CD4-positive, alpha-beta T cell treated with Interleukin-6 at 100 ng/mL for 8 hours (primary cell): ENCODE data around the gene CPSF4L.

Experiments
- DNase-seq: peaks from one replicate; pipeline ENCODE4 v3.0.0-alpha.2; 2020; ENCODE audit warnings: mixed read lengths, low spot score

The CPSF4L gene

GRCh38 chr17:73289549-73290254 lies 28.0 kb upstream of the CPSF4L start:
- DNase-seq: no peak

DNA sequence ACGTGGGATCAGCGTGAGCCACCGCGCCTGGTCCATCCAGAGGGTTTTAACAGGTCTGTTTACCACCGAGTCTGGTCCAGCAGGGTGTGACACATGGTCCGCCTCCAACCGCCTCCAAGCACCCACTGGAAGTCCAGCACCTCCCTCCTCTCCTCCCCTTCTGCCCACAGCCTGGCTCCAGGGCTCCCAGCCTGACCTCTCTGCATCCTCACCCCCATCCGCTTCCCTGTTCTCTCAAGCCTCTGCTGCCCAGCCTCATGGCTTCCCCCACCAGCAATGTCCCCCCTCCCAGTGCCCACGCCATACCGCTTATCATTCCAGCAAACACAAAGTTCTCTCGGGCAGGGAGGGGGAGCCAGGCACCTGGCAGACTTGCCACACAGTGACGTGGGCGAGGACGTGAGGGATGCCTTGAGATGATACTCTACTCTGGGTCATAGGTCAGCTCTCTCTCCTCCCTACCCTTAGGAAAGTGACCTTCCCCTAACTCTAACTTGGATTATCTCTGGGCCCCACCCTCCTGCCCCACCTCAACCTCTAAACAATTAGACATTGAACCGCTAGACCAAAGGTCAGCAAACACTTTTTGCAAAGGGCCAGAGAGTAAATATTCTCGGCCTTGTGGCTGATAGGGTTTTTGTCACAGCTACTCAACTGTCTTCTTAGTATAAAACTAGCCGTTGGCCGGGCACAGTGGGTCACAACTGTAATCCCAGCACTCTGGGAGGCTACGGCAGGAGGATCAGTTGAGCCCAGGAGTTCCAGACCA lies 27.0 kb upstream of the CPSF4L start:
- no peak for DNase-seq

DNA sequence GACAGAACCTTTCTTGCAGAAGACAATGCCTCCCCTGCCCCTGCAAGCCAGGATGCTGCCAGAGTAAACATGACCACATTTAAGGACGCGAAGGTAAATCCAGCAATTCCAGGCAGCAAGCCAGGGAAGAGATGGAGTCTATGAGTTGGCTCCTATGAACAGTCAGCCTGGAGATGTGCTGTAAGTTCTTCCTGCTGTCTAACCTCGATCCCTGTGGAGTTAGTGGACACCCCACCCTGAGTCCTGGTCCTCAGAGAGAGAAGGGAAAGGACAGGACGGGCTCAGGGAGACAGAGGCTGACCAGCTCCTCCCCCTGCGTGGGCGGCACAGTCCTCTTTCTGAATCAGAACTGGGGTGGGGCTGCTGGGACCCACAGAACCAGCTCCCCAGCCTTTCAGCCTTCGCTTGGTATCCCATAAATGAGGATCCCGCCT lies 25.2 kb upstream of the CPSF4L start:
- no peak for DNase-seq

DNA sequence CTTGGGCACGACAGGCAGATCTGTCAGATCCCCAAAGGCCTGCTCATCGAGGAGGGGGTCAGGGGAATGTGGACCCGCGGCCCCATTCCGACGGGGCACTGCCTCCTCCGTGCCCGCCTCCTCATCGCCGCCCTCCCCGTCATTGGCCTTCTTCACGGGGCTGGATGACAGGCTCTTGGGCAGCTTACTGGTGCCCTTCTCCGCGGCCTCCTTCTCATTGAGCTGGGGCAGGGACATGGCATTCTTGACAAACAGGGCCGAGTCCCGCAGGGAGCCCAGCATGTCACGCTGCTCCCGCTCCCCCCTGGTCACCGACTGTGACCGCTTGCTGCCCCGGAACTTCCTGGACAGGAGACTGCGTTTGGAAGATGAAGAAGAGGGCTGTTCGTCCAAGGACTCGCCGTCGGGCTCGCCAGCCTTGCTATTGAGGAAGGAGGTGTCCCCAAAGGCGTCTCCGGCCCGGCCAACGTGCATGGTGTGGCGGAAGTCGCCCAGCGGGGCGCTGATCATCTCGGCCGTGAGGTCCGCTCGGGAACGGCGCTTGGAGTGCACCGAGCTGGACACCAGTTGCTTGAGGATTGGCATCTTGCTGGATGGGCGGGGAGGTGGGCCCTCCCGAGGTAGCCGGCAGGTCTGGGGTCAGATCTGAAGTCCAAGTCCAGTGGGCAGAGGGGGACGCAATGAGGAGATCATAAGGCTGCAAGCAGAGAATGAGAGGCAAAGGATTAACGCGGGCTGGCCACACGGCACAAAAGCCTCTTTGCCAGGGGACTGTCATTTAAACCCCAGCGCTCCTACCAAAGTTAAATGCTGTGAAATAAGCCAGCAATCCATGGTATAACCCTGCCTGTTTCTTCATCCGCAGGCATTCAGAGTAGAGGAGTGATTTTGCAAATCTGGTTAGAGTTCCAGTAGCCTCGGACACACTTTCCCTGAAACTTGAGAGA lies 24.5 kb upstream of the CPSF4L start:
- no peak for DNase-seq

- DNase-seq: no peak
Measured at GRCh38 chr17:73285603-73285908, 23.9 kb upstream of the CPSF4L start.

DNA sequence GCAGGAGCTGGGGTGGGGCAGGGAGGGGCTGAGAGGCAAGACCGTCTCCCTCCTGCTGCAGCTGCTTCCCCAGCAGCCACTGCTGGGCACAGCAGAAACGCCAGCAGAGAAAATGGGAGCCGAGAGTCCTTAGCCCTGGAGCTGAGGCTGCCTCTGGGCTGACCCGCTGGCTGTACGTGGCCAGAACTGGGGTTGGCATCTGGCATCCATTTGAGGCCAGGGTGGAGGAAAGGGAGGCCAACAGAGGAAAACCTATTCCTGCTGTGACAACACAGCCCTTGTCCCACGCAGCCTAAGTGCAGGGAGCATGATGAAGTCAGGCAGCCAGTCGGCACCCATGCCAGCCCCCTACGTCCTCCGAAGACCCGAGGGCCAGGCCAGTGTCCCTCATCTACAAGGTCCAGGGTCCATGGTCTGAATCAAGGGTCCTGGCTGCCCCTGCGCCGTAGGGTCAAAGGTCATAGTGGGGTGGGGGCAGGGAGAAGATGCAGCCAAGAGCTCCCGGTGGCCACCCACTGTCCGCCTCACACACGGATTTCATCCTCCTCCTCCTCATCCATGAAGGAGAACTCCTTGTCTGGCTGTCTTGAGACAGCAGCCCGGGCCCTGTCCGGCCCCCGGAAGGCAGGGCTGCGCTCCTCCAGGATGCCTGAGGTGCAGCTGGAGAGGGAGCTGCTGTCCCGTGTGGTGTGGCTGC lies 23.4 kb upstream of the CPSF4L start:
- DNase-seq: no peak

- DNase-seq: no peak
Measured at GRCh38 chr17:73284354-73284753, 22.7 kb upstream of the CPSF4L start.

GRCh38 chr17:73283841-73284282 lies 22.2 kb upstream of the CPSF4L start:
- DNase-seq: no peak

- DNase-seq: no peak
Measured at GRCh38 chr17:73283250-73283649, 21.6 kb upstream of the CPSF4L start.

- no peak for DNase-seq
Measured at GRCh38 chr17:73282629-73283028, 20.9 kb upstream of the CPSF4L start.

DNA sequence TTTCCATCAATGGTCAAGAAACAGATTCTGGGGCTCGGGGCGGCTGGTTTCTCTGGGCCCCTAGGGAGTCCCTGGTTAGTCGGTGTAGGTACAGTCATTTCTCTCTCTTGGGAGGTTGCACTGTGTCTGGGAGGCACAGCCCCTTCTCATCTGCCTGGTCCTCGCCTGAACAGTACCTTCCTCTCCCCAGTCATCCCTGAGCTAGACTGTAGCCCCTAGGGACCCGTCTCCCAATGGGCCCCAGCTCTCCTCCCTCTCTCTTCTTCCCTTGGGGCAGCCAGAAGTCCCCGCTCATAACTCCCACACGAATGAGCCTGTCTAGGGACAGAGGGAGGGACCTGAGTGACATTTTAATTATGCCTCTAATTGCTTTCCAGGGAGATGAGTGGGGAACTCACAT lies 20.2 kb upstream of the CPSF4L start:
- no peak for DNase-seq

GRCh38 chr17:73280191-73280590 lies 18.5 kb upstream of the CPSF4L start:
- no peak for DNase-seq

- no peak for DNase-seq
Measured at GRCh38 chr17:73279704-73280103, 18.0 kb upstream of the CPSF4L start.

- no peak for DNase-seq
Measured at GRCh38 chr17:73278465-73279453, 17.1 kb upstream of the CPSF4L start.

DNA sequence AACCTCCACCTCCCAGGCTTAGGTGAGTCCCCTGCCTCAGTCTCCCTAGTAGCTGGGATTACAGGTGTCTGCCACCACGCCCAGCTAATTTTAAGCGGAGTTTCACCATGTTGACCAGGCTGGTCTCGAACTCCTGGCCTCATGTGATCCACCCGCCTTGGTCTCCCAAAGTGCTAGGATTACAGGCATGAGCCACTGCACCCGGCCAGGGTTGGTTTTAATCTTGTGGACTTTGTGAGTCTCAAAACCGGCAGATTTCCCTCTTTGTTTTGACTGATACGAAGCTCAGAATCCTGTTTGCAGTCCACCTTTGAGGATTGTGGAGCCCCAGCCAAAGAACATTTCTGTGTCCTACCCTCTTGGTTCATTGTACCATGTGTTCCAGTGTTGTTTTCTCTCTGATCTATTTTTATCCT lies 16.4 kb upstream of the CPSF4L start:
- DNase-seq: no peak

DNA sequence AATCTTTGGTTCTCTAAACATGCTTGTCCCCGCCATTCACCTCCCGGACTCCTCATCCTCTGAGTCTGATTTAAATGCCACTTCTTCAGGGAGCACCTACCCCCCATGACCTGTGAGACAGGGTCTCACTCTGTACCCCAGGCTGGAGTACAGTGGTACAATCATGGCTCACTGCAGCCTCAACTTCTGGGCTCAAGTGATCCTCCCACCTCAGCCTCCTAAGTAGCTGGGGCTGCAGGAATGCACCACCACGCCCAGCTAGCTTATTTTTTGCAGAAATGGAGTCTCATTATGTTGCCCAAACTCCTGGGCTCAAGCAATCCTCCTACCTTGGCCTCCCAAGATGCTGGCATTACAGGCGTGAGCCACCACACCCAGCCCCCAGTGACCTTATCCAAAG lies 12.8 kb upstream of the CPSF4L start:
- no peak for DNase-seq

DNA sequence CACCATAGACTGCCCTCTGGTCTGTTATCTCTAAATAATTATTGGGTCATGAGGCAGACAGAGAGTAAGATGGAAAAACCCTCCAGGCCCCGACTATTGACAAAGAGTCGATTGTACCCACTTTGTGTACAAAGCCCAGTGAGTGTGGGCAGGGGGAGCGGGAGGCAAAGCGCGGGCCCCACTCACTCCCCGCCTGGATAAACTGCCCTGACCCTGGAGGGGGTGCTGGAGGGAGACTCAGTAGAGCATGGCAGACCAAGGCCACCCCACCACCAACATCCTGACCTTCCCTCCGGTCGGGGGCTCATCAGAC lies 11.2 kb upstream of the CPSF4L start:
- no peak for DNase-seq

DNA sequence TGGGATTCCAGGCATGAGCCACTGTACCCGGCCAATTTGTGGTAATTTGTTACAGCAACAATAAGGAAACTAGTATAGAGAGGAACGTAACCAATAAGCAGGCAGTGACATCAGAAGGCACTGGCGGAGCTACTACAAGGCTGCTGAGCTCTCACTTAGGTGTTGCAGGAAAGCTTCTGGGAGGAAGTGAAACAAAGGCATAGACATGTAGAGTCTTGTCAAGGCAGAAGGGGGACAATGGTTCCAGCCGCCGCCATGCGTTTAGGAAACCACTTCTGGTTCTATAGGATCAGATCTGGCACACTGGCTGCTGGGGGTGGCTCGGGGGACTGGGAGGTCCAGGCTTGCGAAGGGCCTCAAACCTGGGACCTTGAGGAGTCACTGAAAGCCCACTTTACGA lies 9.4 kb upstream of the CPSF4L start:
- no peak for DNase-seq

- DNase-seq: no peak
Measured at GRCh38 chr17:73269791-73270190, 8.1 kb upstream of the CPSF4L start.

- DNase-seq: no peak
Measured at GRCh38 chr17:73269329-73269615, 7.6 kb upstream of the CPSF4L start.
